AG04449 (cell line): ENCODE data around the gene EVPL.

Experiments used
- CTCF ChIA-PET: fragments of 350-600 bp; formaldehyde crosslinking; extraction: SDS; loops from one replicate; lab custom pipeline; 2021; ENCODE audit warnings: antibody characterized with exemption; lab: Yijun Ruan, JAX
- POLR2A ChIA-PET: fragments of 400-600, 350-600 bp; formaldehyde crosslinking; extraction: SDS; loops from one replicate; lab custom pipeline; 2020; ENCODE audit warnings: antibody characterized with exemption, inconsistent platforms; lab: Yijun Ruan, JAX
- DNase-seq: peaks from one replicate; pipeline ENCODE4 v3.0.0-alpha.2; 2010; ENCODE audit warnings: low read depth, low spot score
- H3K4me3 ChIP-seq: 2 replicates; pipeline ENCODE4 v1.5.1; 2011; ENCODE audit warnings: low read depth, mild to moderate bottlenecking, control low read depth, low read length
- CTCF ChIP-seq: IDR thresholded peaks from one replicate; pipeline ENCODE4 v1.5.1; 2011; ENCODE audit warnings: mild to moderate bottlenecking, moderate library complexity, low read length, control low read depth, inconsistent platforms; ENCODE audit not compliant: insufficient read depth; ENCODE audit errors: missing control alignments

Gene EVPL

GRCh38 chr17:76032073-76032779, 5.1 kb upstream of the EVPL start:
- ChIA-PET CTCF (interaction anchor here (0.7 to 7.0 kb wide), 7 partner anchors 10 to 126 kb away, joined by 3 to 50 read pairs (median 4); no protein-coding TSS in a partner anchor), POLR2A (interaction anchor here (0.7 kb wide), 1 partner anchor 516 kb away, joined by 3 read pairs; no protein-coding TSS in a partner anchor)
- no peak for DNase-seq
- no peak overlapping the region for H3K4me3 ChIP-seq
- no peak for TF ChIP-seq CTCF

GRCh38 chr17:76026714-76027158, 370 bp downstream of the EVPL start:
- ChIA-PET CTCF (interaction anchor here (1.3 to 2.2 kb wide), 2 partner anchors 13 to 19 kb away, joined by 3 to 9 read pairs; no protein-coding TSS in a partner anchor), POLR2A (no interaction called here)
- no peak overlapping the region for H3K4me3 ChIP-seq
- DNase-seq: no peak
- TF ChIP-seq CTCF: no peak

DNA sequence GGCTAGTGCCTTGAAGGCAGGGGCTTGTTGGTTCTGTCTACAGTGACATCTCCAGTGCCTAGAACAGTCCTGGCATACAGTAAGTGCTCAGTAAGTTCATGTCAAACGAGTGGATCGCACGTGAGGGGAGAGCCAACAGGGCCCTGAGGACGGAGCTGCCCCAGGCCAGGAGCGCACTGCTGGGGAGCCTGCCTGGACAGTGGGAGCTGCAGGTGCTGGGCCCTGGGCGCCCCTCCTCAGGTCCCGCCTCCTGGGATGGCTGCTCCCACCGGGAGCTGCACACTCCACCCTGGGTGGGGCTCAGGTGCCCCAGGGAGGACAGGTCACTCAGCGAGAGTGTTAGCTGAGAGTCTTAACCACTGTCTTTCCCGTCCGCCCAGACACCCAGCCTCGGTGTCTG, 1.8 kb downstream of the EVPL start:
- no peak for TF ChIP-seq CTCF
- H3K4me3 ChIP-seq: no peak overlapping the region
- DNase-seq: no peak
- ChIA-PET CTCF (interaction anchor here (1.1 to 2.2 kb wide), 4 partner anchors 11 to 21 kb away, joined by 3 to 9 read pairs (median 3); no protein-coding TSS in a partner anchor), POLR2A (no interaction called here)

- DNase-seq: no peak
- POLR2A ChIA-PET: no interaction called here
- CTCF ChIA-PET: interaction anchor here (1.5 kb wide), 1 partner anchor 10 kb away, joined by 7 read pairs; no protein-coding TSS in a partner anchor
- no peak overlapping the region for H3K4me3 ChIP-seq
- no peak for TF ChIP-seq CTCF
Observed at GRCh38 chr17:76024353-76024752, 2.8 kb downstream of the EVPL start.

GRCh38 chr17:76023900-76024237, 3.2 kb downstream of the EVPL start:
- TF ChIP-seq CTCF: no peak
- H3K4me3 ChIP-seq: no peak overlapping the region
- ChIA-PET CTCF (interaction anchor here (1.5 kb wide), 1 partner anchor 10 kb away, joined by 7 read pairs; no protein-coding TSS in a partner anchor), POLR2A (no interaction called here)
- DNase-seq: no peak
